ENCODE results near the gene CDK5RAP1.

The CDK5RAP1 gene

GRCh38 chr20:33386673-33387072 is 14.6 kb downstream of the CDK5RAP1 start:
- no peak for DNase-seq (ENCODE audit: low read depth in 2 of 2)

GRCh38 chr20:33377366-33377765 is 24.0 kb downstream of the CDK5RAP1 start:
- DNase-seq (ENCODE audit: low read depth in 2 of 2): no peak

GRCh38 chr20:33373735-33374605 is 27.3 kb downstream of the CDK5RAP1 start:
- no peak for DNase-seq (ENCODE audit: low read depth in 2 of 2)

- DNase-seq (ENCODE audit: low read depth in 2 of 2): no peak
These were observed 28.3 kb downstream of the CDK5RAP1 start for GRCh38 chr20:33372993-33373441.

GRCh38 chr20:33370291-33370690 is 31.0 kb downstream of the CDK5RAP1 start:
- DNase-seq (ENCODE audit: low read depth in 2 of 2): peak; percentile 7 to 23

GRCh38 chr20:33362898-33363297 is 38.4 kb downstream of the CDK5RAP1 start:
- DNase-seq (ENCODE audit: low read depth in 2 of 2): no peak

- no peak for DNase-seq (ENCODE audit: low read depth in 2 of 2)
These were observed 41.7 kb downstream of the CDK5RAP1 start for GRCh38 chr20:33359399-33360261.

GRCh38 chr20:33353013-33353402 is 48.3 kb downstream of the CDK5RAP1 start:
- DNase-seq (ENCODE audit: low read depth in 2 of 2): no peak

GRCh38 chr20:33352258-33353012 is 48.9 kb downstream of the CDK5RAP1 start:
- DNase-seq (ENCODE audit: low read depth in 2 of 2): no peak

GRCh38 chr20:33351696-33352095 is 49.6 kb downstream of the CDK5RAP1 start:
- no peak for DNase-seq (ENCODE audit: low read depth in 2 of 2)

GRCh38 chr20:33349493-33349892 is 51.8 kb downstream of the CDK5RAP1 start:
- DNase-seq (ENCODE audit: low read depth in 2 of 2): no peak

GRCh38 chr20:33348136-33348937 is 53.0 kb downstream of the CDK5RAP1 start:
- DNase-seq (ENCODE audit: low read depth in 2 of 2): no peak

- no peak for DNase-seq (ENCODE audit: low read depth in 2 of 2)
These were observed 56.0 kb downstream of the CDK5RAP1 start for GRCh38 chr20:33345342-33345741.

- DNase-seq (ENCODE audit: low read depth in 2 of 2): no peak
These were observed 57.8 kb downstream of the CDK5RAP1 start for GRCh38 chr20:33343521-33343920.

- DNase-seq (ENCODE audit: low read depth in 2 of 2): no peak
These were observed 61.7 kb downstream of the CDK5RAP1 start for GRCh38 chr20:33339515-33340058.

GRCh38 chr20:33338467-33339258 is 62.7 kb downstream of the CDK5RAP1 start:
- DNase-seq (ENCODE audit: low read depth in 2 of 2): no peak

- DNase-seq (ENCODE audit: low read depth in 2 of 2): no peak
These were observed 63.7 kb downstream of the CDK5RAP1 start for GRCh38 chr20:33337531-33338165.

GRCh38 chr20:33337119-33337518 is 64.2 kb downstream of the CDK5RAP1 start:
- DNase-seq (ENCODE audit: low read depth in 2 of 2): no peak

- no peak for DNase-seq (ENCODE audit: low read depth in 2 of 2)
These were observed 64.9 kb downstream of the CDK5RAP1 start for GRCh38 chr20:33336375-33336774.
